A673 (cell line): ENCODE data around the gene ELOVL6. TPM values are rescaled to one million over a fixed set of nuclear protein-coding genes. Genes with fewer than 3 reads are reported as not detected.

Experiments
- BruUV-seq: library from RNA; stranded (reverse); fragments of 400-500 nt; replicated peaks from 2 replicates; lab custom pipeline; 2021; lab: Mats Ljungman, UMichigan
- CTCF ChIA-PET: fragments of 300-600 bp; sonication (Branson Sonifier 250); formaldehyde crosslinking; loops from one replicate; lab custom pipeline; 2022; ENCODE audit warnings: antibody characterized with exemption; lab: Charles Lee
- POLR2A ChIA-PET: fragments of 300-600 bp; sonication (Branson Sonifier 250); formaldehyde crosslinking; loops from one replicate; lab custom pipeline; 2022; ENCODE audit warnings: antibody characterized with exemption; ENCODE audit not compliant: low non-redundant PET; lab: Charles Lee
- DNase-seq: peaks from one replicate; pipeline ENCODE4 v3.0.0-alpha.2; 2015; ENCODE audit warnings: low spot score
- H3K27ac ChIP-seq: fragments of 200-600 bp; sonication (generic); 2 replicates; pipeline ENCODE4 v1.5.1; 2016; ENCODE audit warnings: mixed run types, low read depth, mild to moderate bottlenecking, mixed read lengths, antibody characterized with exemption, low read length; ENCODE audit not compliant: poor library complexity, severe bottlenecking
- H3K27me3 ChIP-seq: fragments of 200-600 bp; sonication (generic); replicated peaks from 2 replicates; pipeline ENCODE4 v1.6.1; 2017; ENCODE audit warnings: mixed run types, low read depth, mild to moderate bottlenecking, mixed read lengths, antibody characterized with exemption, low read length; ENCODE audit not compliant: insufficient read depth, poor library complexity
- H3K36me3 ChIP-seq: fragments of 200-600 bp; sonication (generic); 2 replicates; pipeline ENCODE4 v1.6.1; 2016; ENCODE audit warnings: mixed run types, mild to moderate bottlenecking, mixed read lengths, antibody characterized with exemption, low read length; ENCODE audit not compliant: insufficient read depth, poor library complexity, severe bottlenecking
- H3K4me1 ChIP-seq: fragments of 200-600 bp; sonication (generic); 2 replicates; pipeline ENCODE4 v1.6.1; 2017; ENCODE audit warnings: mixed run types, mild to moderate bottlenecking, mixed read lengths, antibody characterized with exemption, low read length; ENCODE audit not compliant: insufficient read depth, poor library complexity, severe bottlenecking
- H3K4me3 ChIP-seq: fragments of 200-600 bp; sonication (generic); 2 replicates; pipeline ENCODE4 v1.5.1; 2016; ENCODE audit warnings: low read depth, mixed run types, mild to moderate bottlenecking, mixed read lengths, low read length; ENCODE audit not compliant: poor library complexity, severe bottlenecking
- H3K9me3 ChIP-seq: fragments of 200-600 bp; sonication (generic); 2 replicates; pipeline ENCODE4 v1.6.1; 2016; ENCODE audit warnings: mixed run types, low read depth, mild to moderate bottlenecking, mixed read lengths, antibody characterized with exemption, low read length; ENCODE audit not compliant: poor library complexity, severe bottlenecking
- EZH2 ChIP-seq: fragments of 200-600 bp; sonication (generic); IDR thresholded peaks from 2 replicates; pipeline ENCODE4 v1.6.1; 2017; ENCODE audit warnings: borderline replicate concordance, low read depth, mild to moderate bottlenecking, mixed read lengths, antibody characterized with exemption, low read length; ENCODE audit not compliant: poor library complexity, severe bottlenecking
- intact Hi-C: fragments of 100-400 bp; cut with micrococcal nuclease; formaldehyde crosslinking; loops from one replicate; pipeline ENCODE4 v1.10.0; 2022; ENCODE audit not compliant: unreplicated experiment
- total RNA-seq: library from RNA; stranded (reverse); gene quantifications from 2 replicates; pipeline ENCODE4 v1.2.3, GENCODE V29; 2021
- TF ChIP-seq, protein P1 (sequence below): fragments of 300-800, 200-600 bp; sonication (generic); conservative IDR thresholded peaks from 2 replicates; pipeline ENCODE4 v1.5.1; 2017; ENCODE audit warnings: low read depth, mild to moderate bottlenecking, antibody characterized with exemption, low read length, moderate library complexity, mixed read lengths

The ELOVL6 gene
- total RNA-seq, 1 experiment from 2014 or later: 50.0 TPM

DNA sequence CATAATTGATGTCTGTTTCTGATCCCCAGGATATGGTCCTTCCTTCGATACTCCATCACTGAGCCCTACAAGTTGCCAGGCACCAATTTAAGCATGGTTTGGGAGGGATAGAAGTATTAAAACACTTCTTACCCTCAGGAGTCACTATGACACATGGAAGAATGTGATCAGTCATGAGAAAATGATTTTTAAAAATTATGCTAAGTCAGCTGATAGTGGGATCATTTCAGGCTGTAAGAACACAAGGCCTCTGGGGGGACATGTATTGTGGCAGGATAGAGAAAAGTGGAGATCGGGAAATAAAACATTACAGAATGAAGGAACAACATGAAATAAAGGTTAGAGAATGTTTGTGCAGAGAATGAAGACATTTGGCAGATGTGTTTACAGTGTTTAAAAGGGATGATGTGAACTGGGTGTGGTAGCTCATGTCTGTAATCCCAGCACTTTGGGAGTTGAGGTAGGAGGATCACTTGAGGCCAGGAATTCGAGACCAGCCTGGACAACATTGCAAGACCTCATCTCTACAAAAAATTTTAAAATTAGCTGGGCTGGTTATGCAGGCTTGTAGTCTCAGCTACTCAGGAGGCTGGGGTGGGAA, 64.0 kb downstream of the ELOVL6 start:
- no peak overlapping the region for H3K4me3 ChIP-seq
- POLR2A ChIA-PET: no interaction called here
- no peaks in the 10 kb centered on the region for H3K9me3 ChIP-seq
- no peak overlapping the region for H3K27ac ChIP-seq
- DNase-seq: no peak
- BruUV-seq: no TSS peak
- no peaks in the 10 kb centered on the region for H3K27me3 ChIP-seq
- CTCF ChIA-PET: no interaction called here
- no peaks in the 10 kb centered on the region for H3K4me1 ChIP-seq
- H3K36me3 ChIP-seq: no peaks in the 10 kb centered on the region
- intact Hi-C loops: no loop called here
- TF ChIP-seq, protein P1, sequence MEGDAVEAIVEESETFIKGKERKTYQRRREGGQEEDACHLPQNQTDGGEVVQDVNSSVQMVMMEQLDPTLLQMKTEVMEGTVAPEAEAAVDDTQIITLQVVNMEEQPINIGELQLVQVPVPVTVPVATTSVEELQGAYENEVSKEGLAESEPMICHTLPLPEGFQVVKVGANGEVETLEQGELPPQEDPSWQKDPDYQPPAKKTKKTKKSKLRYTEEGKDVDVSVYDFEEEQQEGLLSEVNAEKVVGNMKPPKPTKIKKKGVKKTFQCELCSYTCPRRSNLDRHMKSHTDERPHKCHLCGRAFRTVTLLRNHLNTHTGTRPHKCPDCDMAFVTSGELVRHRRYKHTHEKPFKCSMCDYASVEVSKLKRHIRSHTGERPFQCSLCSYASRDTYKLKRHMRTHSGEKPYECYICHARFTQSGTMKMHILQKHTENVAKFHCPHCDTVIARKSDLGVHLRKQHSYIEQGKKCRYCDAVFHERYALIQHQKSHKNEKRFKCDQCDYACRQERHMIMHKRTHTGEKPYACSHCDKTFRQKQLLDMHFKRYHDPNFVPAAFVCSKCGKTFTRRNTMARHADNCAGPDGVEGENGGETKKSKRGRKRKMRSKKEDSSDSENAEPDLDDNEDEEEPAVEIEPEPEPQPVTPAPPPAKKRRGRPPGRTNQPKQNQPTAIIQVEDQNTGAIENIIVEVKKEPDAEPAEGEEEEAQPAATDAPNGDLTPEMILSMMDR: no peak
- no peak for TF ChIP-seq EZH2

DNA sequence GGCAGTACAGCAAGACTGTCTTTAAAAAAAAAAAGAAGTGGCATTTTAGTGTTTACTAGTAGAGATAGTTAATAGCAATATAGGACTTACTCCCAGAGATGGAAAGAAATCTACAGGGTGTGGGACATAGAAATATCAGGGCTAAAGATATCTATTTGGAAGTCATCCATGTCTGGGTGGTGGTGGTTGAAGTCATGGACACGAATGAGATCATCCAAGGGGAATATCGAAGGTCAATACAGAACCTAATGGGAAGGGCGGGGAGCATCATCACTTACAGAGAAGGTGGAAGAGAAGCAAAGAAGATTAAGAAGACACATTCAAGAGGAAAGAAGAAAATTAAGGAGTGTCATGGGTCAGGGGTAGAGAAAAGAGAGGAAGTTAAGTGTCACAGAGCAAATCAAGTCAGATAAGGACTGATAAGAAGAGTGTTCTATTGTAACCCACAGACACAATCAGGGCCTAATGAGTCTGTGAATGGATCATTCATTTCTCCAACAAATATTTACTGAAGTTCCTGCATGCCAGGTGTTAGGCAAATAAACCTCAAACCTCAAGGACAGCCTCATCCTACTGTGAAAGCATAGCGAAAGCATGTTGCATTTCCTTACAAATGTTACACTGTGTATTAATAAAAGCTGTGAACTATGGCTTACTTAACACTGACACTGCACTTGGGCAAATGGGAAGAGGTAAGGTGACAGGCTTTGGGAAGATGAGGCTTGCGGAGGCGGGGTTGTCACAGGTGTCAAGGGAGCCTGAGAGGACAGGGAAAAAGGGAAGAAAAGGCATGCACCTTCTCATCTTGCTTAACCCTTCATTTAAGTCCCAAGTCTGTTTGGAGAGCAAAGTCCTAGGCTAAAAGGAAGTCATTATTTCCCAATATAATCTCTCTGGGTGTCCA, 65.3 kb downstream of the ELOVL6 start:
- Histone ChIP-seq H3K9me3 (no peaks in the 10 kb centered on the region), H3K36me3 (no peaks in the 10 kb centered on the region), H3K4me1 (no peaks in the 10 kb centered on the region), H3K4me3 (no peak overlapping the region), H3K27me3 (no peaks in the 10 kb centered on the region), H3K27ac (no peak overlapping the region)
- TF ChIP-seq, protein P1: no peak
- TF ChIP-seq EZH2: no peak
- BruUV-seq: no TSS peak
- ChIA-PET POLR2A (no interaction called here), CTCF (no interaction called here)
- no peak for DNase-seq
- intact Hi-C loops: no loop called here

DNA sequence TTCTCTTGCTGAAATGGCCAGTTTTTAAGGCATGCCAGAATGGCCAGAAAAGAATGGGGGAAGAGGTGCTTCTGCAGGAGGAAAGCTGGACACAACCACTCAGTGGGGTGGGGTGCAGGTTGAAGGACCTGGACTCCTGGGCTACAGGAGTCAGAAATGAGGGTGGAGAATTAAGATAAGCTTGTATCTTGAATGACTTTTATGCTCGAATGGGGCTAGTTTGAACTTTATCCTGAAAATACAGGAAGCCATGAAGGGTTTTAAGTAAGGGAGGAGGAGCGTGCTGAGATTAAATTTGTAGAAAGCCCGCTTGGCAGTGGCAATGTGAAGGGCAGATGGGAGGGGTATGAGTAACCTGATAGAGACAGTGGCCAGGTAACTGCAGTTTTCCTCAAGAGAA, 66.5 kb downstream of the ELOVL6 start:
- intact Hi-C loops: no loop called here
- CTCF ChIA-PET: no interaction called here
- H3K27me3 ChIP-seq: no peaks in the 10 kb centered on the region
- no peaks in the 10 kb centered on the region for H3K9me3 ChIP-seq
- no peak overlapping the region for H3K27ac ChIP-seq
- TF ChIP-seq, protein P1: no peak
- no peak for TF ChIP-seq EZH2
- H3K36me3 ChIP-seq: no peaks in the 10 kb centered on the region
- no peak for DNase-seq
- H3K4me1 ChIP-seq: no peaks in the 10 kb centered on the region
- H3K4me3 ChIP-seq: no peak overlapping the region
- POLR2A ChIA-PET: no interaction called here
- no TSS peak for BruUV-seq
